Keratinocyte (primary cell): ENCODE results near the gene ARHGAP8. TPM values are rescaled to one million over a fixed set of nuclear protein-coding genes. Genes with fewer than 3 reads are reported as not detected.

Experiments used
- DNase-seq: peaks from one replicate; pipeline ENCODE4 v3.0.0-alpha.2; 2011; ENCODE audit warnings: low read depth, missing footprints, low spot score
- FAIRE-seq: peaks from 2 replicates; lab custom pipeline; 2011; peaks lifted over from hg19 to GRCh38; lab: Jason Lieb, UNC
- H2AFZ ChIP-seq: 2 replicates; pipeline ENCODE4 v1.6.0; 2012; ENCODE audit warnings: low read length, control low read depth, inconsistent platforms; ENCODE audit not compliant: control insufficient read depth
- H3K27ac ChIP-seq: 2 replicates; pipeline ENCODE4 v1.5.1; 2011; ENCODE audit warnings: low read length; ENCODE audit not compliant: control insufficient read depth, insufficient read depth
- H3K27me3 ChIP-seq: 3 replicates; pipeline ENCODE4 v1.6.0; 2011; ENCODE audit warnings: low read length; ENCODE audit not compliant: control insufficient read depth, insufficient read depth; ENCODE audit errors: extremely low read depth
- H3K36me3 ChIP-seq, 2 experiments: 2 replicates in 1 of 2; 3 replicates in 1 of 2; pipeline ENCODE4 v1.5.1; 2011; ENCODE audit warnings: low read length in 2 of 2, mild to moderate bottlenecking in 1 of 2; ENCODE audit not compliant: control insufficient read depth in 2 of 2, insufficient read depth in 2 of 2; ENCODE audit errors: extremely low read depth in 1 of 2
- H3K4me1 ChIP-seq: 3 replicates; pipeline ENCODE4 v1.5.1; 2011; ENCODE audit warnings: low read length; ENCODE audit not compliant: control insufficient read depth, insufficient read depth; ENCODE audit errors: extremely low read depth
- H3K4me2 ChIP-seq: 3 replicates; pipeline ENCODE4 v1.6.0; 2011; ENCODE audit warnings: low read depth, low read length; ENCODE audit not compliant: control insufficient read depth, insufficient read depth; ENCODE audit errors: extremely low read depth
- H3K4me3 ChIP-seq, 3 experiments: fragments of 200-600 bp in 1 of 3; sonication (generic) in 1 of 3; 2 replicates in 2 of 3; 3 replicates in 1 of 3; pipeline ENCODE4 v1.5.1; 2011 to 2016; ENCODE audit warnings: low read length in 3 of 3, mild to moderate bottlenecking in 3 of 3, control low read depth in 2 of 3, inconsistent platforms in 1 of 3, low read depth in 1 of 3, mixed read lengths in 1 of 3, mixed run types in 1 of 3, moderate library complexity in 1 of 3; ENCODE audit not compliant: control insufficient read depth in 2 of 3, insufficient read depth in 2 of 3; ENCODE audit errors: extremely low read depth in 1 of 3
- H3K79me2 ChIP-seq: 2 replicates; pipeline ENCODE4 v1.6.0; 2012; ENCODE audit warnings: low read length; ENCODE audit not compliant: control insufficient read depth, insufficient read depth
- H3K9ac ChIP-seq: 3 replicates; pipeline ENCODE4 v1.6.0; 2011; ENCODE audit warnings: low read length; ENCODE audit not compliant: control insufficient read depth, insufficient read depth; ENCODE audit errors: extremely low read depth
- H3K9me1 ChIP-seq: 3 replicates; pipeline ENCODE4 v1.6.0; 2011; ENCODE audit warnings: low read length; ENCODE audit not compliant: control insufficient read depth, insufficient read depth; ENCODE audit errors: extremely low read depth
- H3K9me3 ChIP-seq: 2 replicates; pipeline ENCODE4 v1.5.1; 2012; ENCODE audit warnings: low read depth, low read length; ENCODE audit not compliant: control insufficient read depth
- H4K20me1 ChIP-seq: 3 replicates; pipeline ENCODE4 v1.6.0; 2011; ENCODE audit warnings: low read length; ENCODE audit not compliant: control insufficient read depth, insufficient read depth; ENCODE audit errors: extremely low read depth
- CTCF ChIP-seq, 3 experiments: IDR thresholded peaks in 1 of 3; conservative IDR thresholded peaks in 1 of 3; optimal IDR thresholded peaks in 1 of 3; 2 replicates in 2 of 3; 3 replicates in 1 of 3; pipeline versions ENCODE3 to v1.5.1; 2011; ENCODE audit warnings: low read length in 3 of 3, mild to moderate bottlenecking in 3 of 3, moderate library complexity in 2 of 3, control low read depth in 1 of 3, inconsistent platforms in 1 of 3; ENCODE audit not compliant: insufficient read depth in 2 of 3; ENCODE audit errors: extremely low read depth in 1 of 3
- EZH2 ChIP-seq: IDR thresholded peaks from one replicate; pipeline ENCODE4 v1.6.1; 2012; ENCODE audit warnings: inconsistent platforms, mild to moderate bottlenecking, low read length, moderate library complexity
- dilution Hi-C: fragments of 300-500 bp; cut with MboI; formaldehyde crosslinking; loops from one replicate; pipeline ENCODE4 v1.7.0; 2020; ENCODE audit warnings: low sequenced_read_pairs; ENCODE audit not compliant: extremely low pct_ligation_motif_present
- polyA plus RNA-seq, 5 experiments: library from polyadenylated mRNA; depleted of rRNA in 3 of 5; stranded (reverse) in 3 of 5; stranded (forward) in 1 of 5; unstranded in 1 of 5; fragments of >200 nt; gene quantifications; 1 replicate in 1 of 5; 2 replicates in 3 of 5; 3 replicates in 1 of 5; pipeline versions ENCODE4 v1.2.1 to v1.2.3, GENCODE V29; 2011 to 2012; ENCODE audit warnings: missing spikeins in 2 of 5, low read depth in 1 of 5, low replicate concordance in 1 of 5

The ARHGAP8 gene
- polyA plus RNA-seq, 1 donor (not counting 4 experiments of a cell fraction or from before 2014, with no cell fraction given): 21.3 TPM

DNA sequence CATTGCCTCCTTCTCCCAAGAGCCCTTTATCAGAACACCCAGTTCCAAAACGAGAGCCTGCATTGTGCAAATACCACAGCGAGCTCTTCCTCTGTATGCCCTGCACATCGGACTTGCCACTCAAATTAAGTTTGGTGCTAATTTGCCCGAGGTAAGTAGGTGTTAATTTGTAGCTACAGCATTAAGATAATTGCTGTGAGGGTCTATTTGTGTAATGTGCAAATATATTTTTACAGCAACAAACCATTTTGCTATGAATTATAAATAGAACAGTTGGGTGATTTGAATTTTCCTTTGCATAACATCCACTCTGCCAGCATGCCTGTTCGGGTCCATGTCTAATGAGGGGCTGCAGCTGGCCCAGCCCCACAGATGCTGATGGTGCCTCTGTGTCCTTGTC lies 8.1 kb downstream of the ARHGAP8 start:
- DNase-seq (no peak), FAIRE-seq (no peak)
- Histone ChIP-seq H3K36me3 (peaks cover 5 to 12% of the 10 kb centered on the region in 2 experiments), H3K79me2 (peaks cover 61% of the 10 kb centered on the region), H3K27me3 (no peaks in the 10 kb centered on the region), H3K27ac (no peak overlapping the region), H3K4me2 (no peak overlapping the region), H3K4me1 (peaks cover 21% of the 10 kb centered on the region), H3K4me3 (no peak overlapping the region), H3K9ac (no peak overlapping the region), H3K9me1 (peaks cover 7% of the 10 kb centered on the region), H2AFZ (no peak overlapping the region), H3K9me3 (no peaks in the 10 kb centered on the region), H4K20me1 (peaks cover 24% of the 10 kb centered on the region)
- TF ChIP-seq EZH2 (no peak), CTCF (optimal IDR thresholded peaks at IDR 0.05 in 1 of 3, IDR thresholded peaks at IDR 0.05 in 1 of 3, conservative IDR thresholded peaks at IDR 0.05 in 1 of 3; ENCODE audit: extremely low read depth in 1 of 3, insufficient read depth in 2 of 3, low read length in 3 of 3) (no peak)
- dilution Hi-C loops: no loop called here

DNA sequence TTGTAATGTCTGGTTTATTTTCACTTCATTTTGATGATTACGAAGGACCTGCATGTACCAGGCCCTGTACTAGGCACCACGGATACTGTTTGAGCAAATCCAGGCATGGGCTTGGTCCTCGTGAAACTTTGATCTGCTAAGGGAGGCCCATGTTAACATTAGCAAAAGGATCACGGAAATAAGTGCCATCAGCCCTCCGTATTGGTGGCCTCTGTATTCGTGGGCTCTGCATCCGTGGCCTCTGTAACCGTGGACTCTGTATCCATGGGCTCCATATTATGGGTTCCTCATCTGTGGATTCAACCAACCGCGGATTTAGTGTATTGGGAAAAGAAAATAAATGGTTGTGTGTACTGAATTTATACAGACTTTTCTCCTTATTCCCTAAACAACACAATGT lies 8.7 kb downstream of the ARHGAP8 start:
- peaks cover 3% of the 10 kb centered on the region for H3K9me1 ChIP-seq
- peaks cover 5 to 12% of the 10 kb centered on the region in 2 experiments for H3K36me3 ChIP-seq
- H3K4me3 ChIP-seq: no peak overlapping the region
- H3K27me3 ChIP-seq: no peaks in the 10 kb centered on the region
- H2AFZ ChIP-seq: no peak overlapping the region
- peaks cover 20% of the 10 kb centered on the region for H4K20me1 ChIP-seq
- DNase-seq (no peak), FAIRE-seq (no peak)
- H3K4me1 ChIP-seq: peaks cover 16% of the 10 kb centered on the region
- no peaks in the 10 kb centered on the region for H3K9me3 ChIP-seq
- no peak for TF ChIP-seq EZH2
- TF ChIP-seq CTCF (optimal IDR thresholded peaks at IDR 0.05 in 1 of 3, IDR thresholded peaks at IDR 0.05 in 1 of 3, conservative IDR thresholded peaks at IDR 0.05 in 1 of 3; ENCODE audit: extremely low read depth in 1 of 3, insufficient read depth in 2 of 3, low read length in 3 of 3): no peak
- dilution Hi-C loops: no loop called here
- no peak overlapping the region for H3K9ac ChIP-seq
- H3K79me2 ChIP-seq: peaks cover 62% of the 10 kb centered on the region
- H3K27ac ChIP-seq: no peak overlapping the region
- H3K4me2 ChIP-seq: no peak overlapping the region
